ENCODE results near the gene THSD7A.

Gene THSD7A

GRCh38 chr7:11747715-11748485 lies 84.1 kb downstream of the THSD7A start:
- DNase-seq: no peak

DNA sequence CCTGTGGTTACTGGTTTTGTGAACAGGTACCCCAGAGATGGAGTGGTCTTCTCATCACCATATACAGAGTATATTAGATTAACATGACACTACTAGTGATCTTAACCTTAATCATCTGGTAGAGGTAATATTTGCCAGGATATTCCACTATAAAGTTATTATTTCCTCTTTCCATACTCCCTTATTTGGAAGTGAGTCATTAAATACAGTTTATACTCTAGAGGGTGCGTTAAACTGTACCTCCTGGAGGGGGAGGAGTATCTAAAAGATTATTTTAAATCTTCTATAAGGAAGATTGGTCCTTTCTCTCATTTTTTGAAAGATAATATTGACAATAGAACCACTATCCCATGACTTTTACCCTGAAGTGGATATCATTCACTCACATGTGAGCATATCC lies 85.4 kb downstream of the THSD7A start:
- DNase-seq: no peak

DNA sequence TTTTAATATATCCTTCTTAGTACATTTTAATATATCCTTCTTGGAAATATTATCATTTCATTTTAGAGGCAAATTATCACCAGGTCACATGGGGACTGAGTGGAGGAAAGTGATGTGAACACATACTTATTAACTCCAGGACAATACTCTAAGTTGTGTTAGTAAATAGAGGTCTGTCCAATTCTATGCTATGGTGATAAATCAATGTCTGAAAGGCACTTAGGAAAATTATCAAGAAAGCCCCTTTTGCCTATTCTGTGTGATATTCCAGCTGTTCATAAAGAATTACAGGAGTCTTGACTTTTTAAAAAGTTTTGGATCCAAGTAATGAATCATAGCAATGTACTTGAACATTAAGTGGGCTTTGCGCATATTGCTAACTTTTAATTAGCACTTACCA lies 88.5 kb downstream of the THSD7A start:
- no peak for DNase-seq

GRCh38 chr7:11743016-11743415 lies 89.0 kb downstream of the THSD7A start:
- no peak for DNase-seq

- DNase-seq: no peak
Measured at GRCh38 chr7:11742496-11742895, 89.5 kb downstream of the THSD7A start.

GRCh38 chr7:11737723-11738122 lies 94.3 kb downstream of the THSD7A start:
- DNase-seq: no peak

GRCh38 chr7:11732207-11732606 lies 99.8 kb downstream of the THSD7A start:
- DNase-seq: no peak

- DNase-seq: no peak
Measured at GRCh38 chr7:11730725-11731124, 101.3 kb downstream of the THSD7A start.

GRCh38 chr7:11727864-11728263 lies 104.1 kb downstream of the THSD7A start:
- DNase-seq: no peak

- no peak for DNase-seq
Measured at GRCh38 chr7:11726794-11727155, 105.2 kb downstream of the THSD7A start.

DNA sequence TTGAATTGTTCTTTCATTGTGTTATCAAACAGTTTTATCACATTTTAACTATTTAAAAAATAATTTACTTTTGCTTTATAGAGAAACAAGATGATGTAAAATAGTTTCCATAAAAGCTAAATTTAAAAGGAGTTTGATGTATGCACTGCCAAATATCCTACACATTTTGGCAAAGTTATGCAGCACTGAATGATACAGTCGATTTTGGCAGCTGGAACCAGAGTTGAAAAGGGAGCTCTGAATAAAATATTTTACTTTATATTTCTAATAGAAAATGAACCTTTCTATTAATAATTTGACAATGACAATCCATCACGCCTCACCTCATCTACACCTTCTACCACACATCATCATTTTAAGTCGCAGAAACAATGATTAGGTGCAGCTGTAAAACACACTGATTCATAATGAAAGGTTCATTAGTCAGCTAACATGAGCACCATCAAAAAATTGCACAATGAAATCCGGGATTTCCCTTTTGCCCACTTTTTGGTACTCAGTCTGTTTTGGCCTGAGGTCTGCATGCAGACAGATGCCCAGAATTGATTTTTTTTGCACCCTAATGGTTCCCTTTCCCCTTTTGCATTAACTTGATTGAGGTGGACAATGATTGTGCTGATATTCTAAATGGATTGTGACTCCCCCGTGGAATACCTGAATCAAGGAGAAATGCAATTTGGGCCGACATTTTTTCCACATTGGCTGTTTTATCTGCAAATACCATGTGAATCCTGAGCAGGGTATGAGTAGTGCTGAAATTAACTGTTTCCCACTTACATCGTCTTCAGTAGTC lies 105.8 kb downstream of the THSD7A start:
- no peak for DNase-seq

DNA sequence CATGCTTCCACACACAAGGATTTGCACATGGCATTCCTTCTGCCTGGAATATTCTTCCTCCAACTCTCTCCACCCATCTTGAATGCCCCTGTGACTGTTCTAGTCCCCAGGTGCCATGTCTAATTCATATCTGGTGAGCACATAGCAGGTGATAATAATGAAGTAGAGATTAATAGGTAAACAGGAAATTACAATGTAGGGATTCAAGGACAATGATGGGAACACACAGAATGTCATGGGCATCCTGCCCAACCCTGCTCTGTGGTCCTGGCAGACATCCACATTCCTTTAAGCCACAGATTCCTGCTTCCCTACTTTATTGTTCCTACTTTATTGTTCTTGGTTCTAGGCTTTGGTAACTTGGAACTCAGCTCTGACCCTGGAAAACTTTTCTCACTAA lies 115.8 kb downstream of the THSD7A start:
- DNase-seq: no peak

- DNase-seq: no peak
Measured at GRCh38 chr7:11714676-11715075, 117.3 kb downstream of the THSD7A start.

- DNase-seq: no peak
Measured at GRCh38 chr7:11714205-11714604, 117.8 kb downstream of the THSD7A start.

GRCh38 chr7:11713352-11713751 lies 118.6 kb downstream of the THSD7A start:
- DNase-seq: no peak

DNA sequence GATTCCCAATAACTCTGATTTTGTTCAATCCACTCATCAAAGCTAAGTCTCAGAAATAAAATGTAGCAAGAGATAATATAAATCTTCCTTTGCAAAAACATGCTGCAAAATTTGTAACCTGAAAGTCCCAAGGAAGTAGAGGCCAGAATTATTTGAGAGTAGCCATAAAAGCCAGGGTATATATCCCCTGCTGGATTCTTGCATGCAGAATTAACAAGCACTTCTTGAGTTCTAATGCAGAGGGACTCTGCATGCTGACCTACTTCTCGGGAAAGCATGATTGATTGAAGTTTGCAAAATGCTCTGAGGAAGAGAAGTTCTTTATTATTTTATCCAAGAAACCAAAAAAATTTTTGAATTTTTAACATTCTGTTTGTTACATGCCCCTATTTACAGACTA lies 121.6 kb downstream of the THSD7A start:
- DNase-seq: no peak

DNA sequence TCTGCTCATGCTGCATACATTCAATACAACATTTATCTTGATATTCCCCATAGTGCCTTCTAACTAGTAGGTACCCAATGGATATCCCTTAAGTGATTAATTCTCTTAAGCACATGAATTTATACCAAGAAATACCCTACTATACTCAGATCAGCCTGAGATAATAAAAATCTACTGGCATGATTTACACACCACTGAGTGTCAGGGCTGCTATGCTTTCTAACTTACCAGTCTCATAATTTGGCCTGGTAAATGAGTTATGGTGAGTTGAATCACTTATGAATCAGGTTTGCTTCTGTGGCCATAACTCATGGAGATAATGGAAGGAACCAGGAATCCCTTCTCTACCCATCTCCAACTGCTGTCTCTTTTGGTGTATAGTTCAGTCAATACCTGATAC lies 122.8 kb downstream of the THSD7A start:
- DNase-seq: no peak

GRCh38 chr7:11707606-11708193 lies 124.3 kb downstream of the THSD7A start:
- DNase-seq: no peak

- no peak for DNase-seq
Measured at GRCh38 chr7:11706666-11707605, 125.1 kb downstream of the THSD7A start.

- no peak for DNase-seq
Measured at GRCh38 chr7:11703829-11704228, 128.2 kb downstream of the THSD7A start.

GRCh38 chr7:11702938-11703337 lies 129.1 kb downstream of the THSD7A start:
- DNase-seq: peak in 1 of 2 donors; percentile 3

GRCh38 chr7:11701829-11702560 lies 130.0 kb downstream of the THSD7A start:
- no peak for DNase-seq

Measured in inflammatory macrophage (primary cell).